ENCODE results near the gene MAP3K9.

Gene MAP3K9

GRCh38 chr14:70699646-70700045 is 109.7 kb downstream of the MAP3K9 start:
- Mint-ChIP-seq H3K36me3 (no peaks in the 10 kb centered on the region), H3K27me3 (no peaks in the 10 kb centered on the region), H3K4me1 (peaks cover 0 to 3% of the 10 kb centered on the region in 2 donors), H3K9me3 (no peaks in the 10 kb centered on the region), H3K27ac (no peak overlapping the region), H3K4me3 (no peak overlapping the region)
- ATAC-seq (replicated peaks) (no peak), DNase-seq (no peak)

DNA sequence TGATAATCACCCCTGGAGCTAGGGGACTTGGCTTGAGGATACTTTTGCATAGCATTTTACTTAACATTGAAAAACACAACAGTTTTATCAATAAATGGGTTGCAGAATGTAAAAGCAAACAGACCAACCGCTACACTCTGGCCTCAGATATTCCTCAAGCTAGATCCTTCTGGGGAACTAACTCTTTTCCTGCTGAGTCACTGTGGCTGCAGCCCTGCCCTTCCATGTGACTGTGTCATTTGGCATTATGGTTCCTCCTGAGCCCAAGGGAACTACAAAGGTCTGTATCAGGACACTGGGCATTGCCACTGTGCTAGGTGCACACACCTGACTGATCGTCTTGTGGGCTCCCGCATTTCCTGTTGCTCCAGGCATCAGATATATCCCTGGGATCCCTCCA is 111.0 kb downstream of the MAP3K9 start:
- no peaks in the 10 kb centered on the region for H3K9me3 Mint-ChIP-seq
- no peak overlapping the region for H3K4me3 Mint-ChIP-seq
- H3K27me3 Mint-ChIP-seq = no peaks in the 10 kb centered on the region
- peaks cover 0 to 3% of the 10 kb centered on the region in 2 donors for H3K4me1 Mint-ChIP-seq
- H3K36me3 Mint-ChIP-seq = no peaks in the 10 kb centered on the region
- no peak for DNase-seq
- ATAC-seq (replicated peaks) = no peak
- no peak overlapping the region for H3K27ac Mint-ChIP-seq

DNA sequence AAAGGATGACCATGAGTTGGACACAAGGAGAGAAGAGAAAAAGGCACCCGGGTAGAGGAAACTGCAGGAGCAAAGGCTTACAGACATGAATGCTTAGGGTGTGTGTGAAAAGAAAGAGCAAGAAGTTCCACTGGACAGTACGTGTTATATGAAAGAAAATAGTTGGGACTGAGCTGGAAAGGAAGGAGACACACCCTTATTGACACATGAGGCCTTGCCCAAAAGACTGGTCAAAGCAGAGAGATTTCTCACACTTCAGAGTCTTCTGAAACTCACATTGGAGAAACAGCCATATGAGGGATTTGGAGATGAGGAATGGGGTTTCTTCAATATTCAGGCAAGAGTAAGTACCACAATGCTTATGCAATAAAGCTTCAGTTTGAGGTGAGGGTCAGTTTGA is 111.6 kb downstream of the MAP3K9 start:
- Mint-ChIP-seq H3K36me3 (no peaks in the 10 kb centered on the region), H3K9me3 (no peaks in the 10 kb centered on the region), H3K27me3 (no peaks in the 10 kb centered on the region), H3K4me1 (peaks cover 0 to 3% of the 10 kb centered on the region in 2 donors), H3K27ac (peak overlapping the region; percentile 9), H3K4me3 (no peak overlapping the region)
- DNase-seq (no peak), ATAC-seq (replicated peaks) (no peak)

- ATAC-seq (replicated peaks) (no peak), DNase-seq (no peak)
- no peaks in the 10 kb centered on the region for H3K9me3 Mint-ChIP-seq
- H3K4me1 Mint-ChIP-seq = no peaks in the 10 kb centered on the region
- no peak overlapping the region for H3K27ac Mint-ChIP-seq
- H3K4me3 Mint-ChIP-seq = no peak overlapping the region
- no peaks in the 10 kb centered on the region for H3K36me3 Mint-ChIP-seq
- no peaks in the 10 kb centered on the region for H3K27me3 Mint-ChIP-seq
These were observed 113.3 kb downstream of the MAP3K9 start for GRCh38 chr14:70696026-70696425.

DNA sequence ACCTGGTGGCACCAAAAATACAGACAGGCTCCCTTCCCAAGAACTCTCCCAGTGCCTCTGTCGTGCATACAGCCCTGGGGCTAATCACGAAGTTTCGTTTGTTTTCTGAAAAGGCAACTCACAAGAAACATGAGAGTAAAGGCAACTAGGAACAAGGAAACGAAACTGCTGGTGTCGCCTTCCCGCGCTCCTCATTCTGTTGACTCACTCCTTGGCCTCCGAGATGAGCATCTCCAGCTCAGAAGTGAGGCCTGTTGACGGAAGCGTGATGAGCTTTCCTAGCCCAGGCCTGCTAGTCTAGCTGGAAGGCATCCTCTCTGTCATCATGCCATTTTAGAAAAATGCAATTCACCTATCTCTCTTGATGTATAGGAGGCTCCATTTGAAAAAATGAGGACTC is 117.1 kb downstream of the MAP3K9 start:
- H3K27ac Mint-ChIP-seq = no peak overlapping the region
- no peak for ATAC-seq (replicated peaks)

DNA sequence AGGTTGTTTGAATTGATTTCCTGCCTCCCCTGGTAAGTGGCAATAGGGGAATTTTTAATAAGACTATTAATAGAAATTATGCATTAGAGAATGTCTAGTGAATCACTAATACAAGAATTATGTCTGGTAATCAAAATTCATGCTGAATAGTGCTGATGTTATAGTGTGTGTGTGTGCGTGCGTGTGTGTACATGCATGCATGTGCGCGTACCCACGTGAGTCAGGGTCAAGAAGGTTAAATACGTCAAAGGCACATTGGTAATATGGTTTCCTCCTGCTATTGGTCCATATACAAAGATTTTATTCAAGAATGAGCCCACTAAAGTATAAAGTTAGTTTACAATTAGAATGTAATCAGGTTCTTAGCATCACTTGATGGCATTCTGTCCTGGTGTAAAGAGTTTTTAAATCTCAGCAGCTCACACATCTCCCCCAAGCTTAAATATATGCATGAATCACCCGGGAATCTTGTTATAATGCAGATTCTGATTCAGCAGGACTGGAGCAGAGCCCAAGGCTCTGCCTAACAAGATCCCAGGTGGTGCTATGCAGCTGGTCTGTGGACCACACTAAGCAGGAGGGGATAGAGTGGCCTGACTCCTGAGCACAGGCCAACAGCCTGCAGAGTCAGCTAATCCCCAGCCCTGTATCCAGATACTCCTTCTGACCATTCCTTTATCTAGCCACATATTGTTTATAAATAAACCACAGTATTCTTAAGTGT is 123.7 kb downstream of the MAP3K9 start:
- ATAC-seq (replicated peaks) (no peak), DNase-seq (no peak)
- Mint-ChIP-seq H3K27me3 (no peaks in the 10 kb centered on the region), H3K4me3 (no peak overlapping the region), H3K36me3 (peaks cover 0 to 7% of the 10 kb centered on the region in 2 donors), H3K4me1 (peaks cover 3 to 4% of the 10 kb centered on the region in 2 donors), H3K9me3 (no peaks in the 10 kb centered on the region), H3K27ac (no peak overlapping the region)

More for the DNA sequence above, 117.1 kb downstream of the MAP3K9 start:
- no peaks in the 10 kb centered on the region for H3K9me3 Mint-ChIP-seq
- no peaks in the 10 kb centered on the region for H3K27me3 Mint-ChIP-seq
- no peak for DNase-seq
- peaks cover 3 to 4% of the 10 kb centered on the region in 2 donors for H3K4me1 Mint-ChIP-seq
- H3K4me3 Mint-ChIP-seq = no peak overlapping the region
- no peaks in the 10 kb centered on the region for H3K36me3 Mint-ChIP-seq

GRCh38 chr14:70683983-70684382 is 125.3 kb downstream of the MAP3K9 start:
- Mint-ChIP-seq H3K27me3 (no peaks in the 10 kb centered on the region), H3K4me1 (peaks cover 0 to 3% of the 10 kb centered on the region in 2 donors), H3K4me3 (no peak overlapping the region), H3K9me3 (no peaks in the 10 kb centered on the region), H3K27ac (no peak overlapping the region), H3K36me3 (peaks cover 0 to 7% of the 10 kb centered on the region in 2 donors)
- no peak for ATAC-seq (replicated peaks)
- DNase-seq = no peak

DNA sequence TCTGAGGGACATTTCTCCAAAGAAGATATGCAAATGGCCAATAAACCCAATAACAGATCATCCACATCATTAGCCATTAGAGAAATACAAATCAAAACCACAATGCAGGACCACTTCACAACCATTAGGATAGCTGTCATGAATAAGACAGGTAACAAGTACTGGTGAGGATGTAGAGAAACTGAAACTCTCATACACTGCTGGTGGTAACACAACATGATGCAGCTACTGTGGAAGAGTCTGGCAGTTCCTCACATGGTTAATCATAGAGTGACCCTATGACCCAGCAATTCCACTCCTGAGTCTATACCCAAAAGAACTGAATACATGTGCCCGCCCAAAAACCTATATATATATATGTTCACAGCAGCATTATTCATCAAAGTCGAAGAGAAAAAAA is 128.6 kb downstream of the MAP3K9 start:
- H3K9me3 Mint-ChIP-seq = no peaks in the 10 kb centered on the region
- H3K27me3 Mint-ChIP-seq = no peaks in the 10 kb centered on the region
- H3K4me1 Mint-ChIP-seq = peaks cover 0 to 3% of the 10 kb centered on the region in 2 donors
- no peak overlapping the region for H3K4me3 Mint-ChIP-seq
- peaks cover 3% of the 10 kb centered on the region in 2 donors for H3K36me3 Mint-ChIP-seq
- no peak overlapping the region for H3K27ac Mint-ChIP-seq
- ATAC-seq (replicated peaks) = peak in 1 of 2 donors; percentile 43
- no peak for DNase-seq

DNA sequence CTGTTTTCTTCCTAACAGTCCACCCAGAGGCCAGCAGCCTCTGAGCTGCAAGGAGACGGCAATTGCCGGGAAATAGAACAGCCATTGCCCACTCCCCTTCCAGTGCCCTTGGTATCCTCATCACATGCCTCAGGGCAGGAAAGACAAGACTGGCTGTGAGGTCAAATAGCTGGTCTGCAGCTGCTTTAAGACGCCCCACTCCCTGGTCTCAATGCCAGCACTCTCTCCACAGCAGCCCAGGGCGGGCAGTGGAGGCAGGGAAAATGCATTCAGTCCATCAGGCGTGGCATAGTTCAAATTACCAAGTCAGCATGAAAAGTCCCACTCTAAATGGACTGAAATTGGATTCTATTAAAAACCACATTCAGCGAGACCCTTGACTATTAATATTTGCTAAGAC is 132.0 kb downstream of the MAP3K9 start:
- Mint-ChIP-seq H3K27me3 (no peaks in the 10 kb centered on the region), H3K4me1 (peaks cover 0 to 6% of the 10 kb centered on the region in 2 donors), H3K9me3 (no peaks in the 10 kb centered on the region), H3K27ac (no peak overlapping the region), H3K36me3 (peaks cover 14 to 22% of the 10 kb centered on the region in 2 donors), H3K4me3 (no peak overlapping the region)
- no peak for ATAC-seq (replicated peaks)
- no peak for DNase-seq

Data from stimulated activated naive B cell treated with anti-CD40 and anti-IgM and Interleukin-4, amounts not matched to agents 10 μg/mL and 1 μg/mL and 100 μg/mL, for 72 hours (primary cell).